ENCODE measurements around the gene CIDEB.

GRCh38 chr14:24261969-24262327, 45.8 kb downstream of the CIDEB start:
- TF ChIP-seq POLR2A (IDR thresholded peaks at IDR 0.05) (no peak), EP300 (IDR thresholded peaks at IDR 0.05) (no peak)

Data from tibial nerve (tissue), 3 donors.